ENCODE measurements around the gene IMP4. TPM values are rescaled to one million over a fixed set of nuclear protein-coding genes. Genes with fewer than 3 reads are reported as not detected.

Gene IMP4
- total and polyA plus RNA-seq, 2 experiments from 2014 or later, result 79.1 to 109 TPM

- Histone ChIP-seq H3K9me3 (ENCODE audit: low read depth) (no peaks in the 10 kb centered on the region), H3K4me3 (no peak overlapping the region), H3K36me3 (ENCODE audit: low read depth) (peaks cover 16% of the 10 kb centered on the region), H3K9ac (no peak overlapping the region), H3K27ac (no peak overlapping the region), H2AFZ (no peak overlapping the region), H3K4me1 (ENCODE audit: insufficient read depth) (peaks cover 5% of the 10 kb centered on the region; the same call in 1 of the 2 replicates), H3F3A (ENCODE audit: insufficient read depth) (peaks cover 8% of the 10 kb centered on the region; the same call in 1 of the 2 replicates), H4K20me1 (ENCODE audit: insufficient read depth) (no peaks in the 10 kb centered on the region), H3K79me2 (ENCODE audit: insufficient read depth) (peaks cover 27% of the 10 kb centered on the region), H3K9me2 (ENCODE audit: insufficient read depth) (no peaks in the 10 kb centered on the region), H3K27me3 (replicated peaks; ENCODE audit: insufficient read depth) (no peaks in the 10 kb centered on the region), H3K4me2 (ENCODE audit: unreplicated experiment) (no peak overlapping the region)
- in situ Hi-C loops (cut with MboI), result no loop called here
- 91 to 93% methylated on average over 25 to 26 of the region's 26 CpGs for WGBS, 2 experiments (ENCODE audit: low coverage in 1 of 2, low lambda C conversion rate in 2 of 2, missing lambda C conversion rate in 2 of 2)
- TF ChIP-seq EZH2phosphoT487 (IDR thresholded peaks at IDR 0.05; ENCODE audit: insufficient read depth, low read depth), result no peak
- TF ChIP-seq EZH2 (IDR thresholded peaks at IDR 0.05; ENCODE audit: insufficient read depth, poor library complexity, severe bottlenecking), result no peak
- no peak for DNase-seq
Measured at GRCh38 chr2:130346041-130346740, 3.5 kb downstream of the IMP4 start.

GRCh38 chr2:130346741-130347066 is 4.0 kb downstream of the IMP4 start:
- no peak overlapping the region for H2AFZ ChIP-seq
- H3K9me2 ChIP-seq (ENCODE audit: insufficient read depth), result no peaks in the 10 kb centered on the region
- peaks cover 16% of the 10 kb centered on the region for H3K36me3 ChIP-seq (ENCODE audit: low read depth)
- H3K4me2 ChIP-seq (ENCODE audit: unreplicated experiment), result no peak overlapping the region
- H3K9ac ChIP-seq, result no peak overlapping the region
- TF ChIP-seq EZH2 (IDR thresholded peaks at IDR 0.05; ENCODE audit: insufficient read depth, poor library complexity, severe bottlenecking) (no peak), EZH2phosphoT487 (IDR thresholded peaks at IDR 0.05; ENCODE audit: insufficient read depth, low read depth) (no peak)
- no peaks in the 10 kb centered on the region for H3K9me3 ChIP-seq (ENCODE audit: low read depth)
- H3K27me3 ChIP-seq (replicated peaks; ENCODE audit: insufficient read depth), result no peaks in the 10 kb centered on the region
- H3K79me2 ChIP-seq (ENCODE audit: insufficient read depth), result peaks cover 25% of the 10 kb centered on the region
- H3K27ac ChIP-seq, result no peak overlapping the region
- WGBS, 2 experiments (ENCODE audit: low coverage in 1 of 2, low lambda C conversion rate in 2 of 2, missing lambda C conversion rate in 2 of 2), result 70 to 74% methylated on average over 4 of the region's 4 CpGs
- DNase-seq, result no peak
- no peaks in the 10 kb centered on the region for H4K20me1 ChIP-seq (ENCODE audit: insufficient read depth)
- H3K4me3 ChIP-seq, result no peak overlapping the region
- in situ Hi-C loops (cut with MboI), result no loop called here
- H3F3A ChIP-seq (ENCODE audit: insufficient read depth), result peaks cover 8% of the 10 kb centered on the region; the same call in 1 of the 2 replicates
- peaks cover 5% of the 10 kb centered on the region; the same call in 1 of the 2 replicates for H3K4me1 ChIP-seq (ENCODE audit: insufficient read depth)

DNA sequence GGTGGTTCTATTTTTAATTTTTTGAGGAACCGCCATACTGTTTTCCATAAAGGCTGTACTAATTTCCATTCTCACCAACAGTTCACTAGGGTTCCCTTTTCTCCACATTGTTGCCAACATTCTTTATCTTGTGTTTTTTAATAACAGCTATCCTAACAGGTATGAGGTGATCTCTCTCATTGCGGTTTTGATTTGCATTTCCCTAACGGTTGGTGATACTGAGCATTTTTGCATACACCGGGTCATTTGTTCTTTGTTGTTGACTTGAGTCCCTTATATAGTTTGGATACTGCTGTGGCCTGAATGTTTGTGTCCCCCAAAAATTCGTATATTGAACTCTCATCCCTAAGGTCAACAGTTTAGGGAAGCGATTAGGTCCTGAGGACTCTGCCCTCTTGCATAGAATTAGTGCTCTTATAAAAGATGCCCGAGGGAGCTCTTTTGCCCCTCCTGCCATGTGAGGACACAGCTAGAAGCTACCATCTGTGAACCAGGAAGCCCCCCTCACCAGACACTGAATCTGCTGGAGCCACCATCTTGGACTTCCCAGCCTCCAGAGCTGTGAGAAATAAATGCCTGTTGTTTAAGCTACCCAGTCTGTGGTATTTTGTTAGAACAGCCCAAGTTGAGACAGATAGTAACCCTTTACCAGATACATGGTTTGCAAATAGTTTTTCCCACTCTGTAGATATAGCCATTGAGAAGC is 4.7 kb downstream of the IMP4 start:
- WGBS, 2 experiments (ENCODE audit: low coverage in 1 of 2, low lambda C conversion rate in 2 of 2, missing lambda C conversion rate in 2 of 2), result 97 to 98% methylated on average over 7 of the region's 7 CpGs
- DNase-seq, result no peak
- Histone ChIP-seq H3K27ac (no peak overlapping the region), H3K27me3 (replicated peaks; ENCODE audit: insufficient read depth) (no peaks in the 10 kb centered on the region), H3K4me1 (ENCODE audit: insufficient read depth) (peaks cover 5% of the 10 kb centered on the region; the same call in 1 of the 2 replicates), H4K20me1 (ENCODE audit: insufficient read depth) (no peaks in the 10 kb centered on the region), H3K36me3 (ENCODE audit: low read depth) (peaks cover 16% of the 10 kb centered on the region), H3F3A (ENCODE audit: insufficient read depth) (peaks cover 6% of the 10 kb centered on the region; the same call in 1 of the 2 replicates), H2AFZ (no peak overlapping the region), H3K9me2 (ENCODE audit: insufficient read depth) (no peaks in the 10 kb centered on the region), H3K9ac (no peak overlapping the region), H3K4me3 (no peak overlapping the region), H3K79me2 (ENCODE audit: insufficient read depth) (peaks cover 25% of the 10 kb centered on the region), H3K9me3 (ENCODE audit: low read depth) (no peaks in the 10 kb centered on the region), H3K4me2 (ENCODE audit: unreplicated experiment) (no peak overlapping the region)
- TF ChIP-seq EZH2 (IDR thresholded peaks at IDR 0.05; ENCODE audit: insufficient read depth, poor library complexity, severe bottlenecking) (no peak), EZH2phosphoT487 (IDR thresholded peaks at IDR 0.05; ENCODE audit: insufficient read depth, low read depth) (no peak)
- in situ Hi-C loops (cut with MboI), result no loop called here

GRCh38 chr2:130349174-130349573 is 6.5 kb downstream of the IMP4 start:
- 81 to 82% methylated on average over 3 of the region's 3 CpGs for WGBS, 2 experiments (ENCODE audit: low coverage in 1 of 2, low lambda C conversion rate in 2 of 2, missing lambda C conversion rate in 2 of 2)
- H3K9ac ChIP-seq, result no peak overlapping the region
- H3K27me3 ChIP-seq (replicated peaks; ENCODE audit: insufficient read depth), result no peaks in the 10 kb centered on the region
- no peaks in the 10 kb centered on the region for H3K9me3 ChIP-seq (ENCODE audit: low read depth)
- no peaks in the 10 kb centered on the region for H3K9me2 ChIP-seq (ENCODE audit: insufficient read depth)
- H3K79me2 ChIP-seq (ENCODE audit: insufficient read depth), result peaks cover 12% of the 10 kb centered on the region
- TF ChIP-seq EZH2phosphoT487 (IDR thresholded peaks at IDR 0.05; ENCODE audit: insufficient read depth, low read depth) (no peak), EZH2 (IDR thresholded peaks at IDR 0.05; ENCODE audit: insufficient read depth, poor library complexity, severe bottlenecking) (no peak)
- no peak overlapping the region for H3K4me3 ChIP-seq
- H3F3A ChIP-seq (ENCODE audit: insufficient read depth), result peaks cover 5% of the 10 kb centered on the region; the same call in 1 of the 2 replicates
- in situ Hi-C loops (cut with MboI), result no loop called here
- H3K4me2 ChIP-seq (ENCODE audit: unreplicated experiment), result no peak overlapping the region
- no peak overlapping the region for H2AFZ ChIP-seq
- no peaks in the 10 kb centered on the region for H3K4me1 ChIP-seq (ENCODE audit: insufficient read depth)
- DNase-seq, result no peak
- peaks cover 16% of the 10 kb centered on the region for H3K36me3 ChIP-seq (ENCODE audit: low read depth)
- no peak overlapping the region for H3K27ac ChIP-seq
- H4K20me1 ChIP-seq (ENCODE audit: insufficient read depth), result no peaks in the 10 kb centered on the region

Data from GM23248 (cell line).